ENCODE data around the gene THOP1.

Gene THOP1

GRCh38 chr19:2819540-2820111 is 34.3 kb downstream of the THOP1 start, which contains the start of gene ZNF554:
Gene ZNF554, plus strand, starts transcription at chr19:2819868. Its CDS starts 204 bp downstream, at chr19:2820072.
- DNase-seq: peak; percentile 98

GRCh38 chr19:2820112-2820702 is 34.9 kb downstream of the THOP1 start:
- DNase-seq: peak; percentile 35

DNA sequence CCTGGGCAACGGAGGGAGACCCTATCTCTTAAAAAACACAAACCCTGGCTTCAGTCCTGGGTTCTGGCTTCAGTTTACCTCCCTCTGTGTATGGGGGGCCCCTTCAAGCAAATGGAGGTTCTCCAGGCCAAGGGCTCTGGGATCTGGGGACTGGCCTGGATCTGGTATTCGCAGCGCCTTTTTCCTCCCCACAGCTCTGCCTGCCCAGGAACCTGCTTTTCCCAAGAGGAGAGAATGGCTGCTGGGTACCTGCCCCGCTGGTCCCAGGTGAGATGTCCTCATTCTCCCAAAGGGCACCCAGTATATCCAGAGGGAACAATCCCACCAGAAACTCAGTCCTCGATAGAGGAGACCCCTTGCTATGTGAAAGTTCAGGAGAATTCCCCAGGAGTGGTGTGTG is 37.5 kb downstream of the THOP1 start:
- no peak for DNase-seq

DNA sequence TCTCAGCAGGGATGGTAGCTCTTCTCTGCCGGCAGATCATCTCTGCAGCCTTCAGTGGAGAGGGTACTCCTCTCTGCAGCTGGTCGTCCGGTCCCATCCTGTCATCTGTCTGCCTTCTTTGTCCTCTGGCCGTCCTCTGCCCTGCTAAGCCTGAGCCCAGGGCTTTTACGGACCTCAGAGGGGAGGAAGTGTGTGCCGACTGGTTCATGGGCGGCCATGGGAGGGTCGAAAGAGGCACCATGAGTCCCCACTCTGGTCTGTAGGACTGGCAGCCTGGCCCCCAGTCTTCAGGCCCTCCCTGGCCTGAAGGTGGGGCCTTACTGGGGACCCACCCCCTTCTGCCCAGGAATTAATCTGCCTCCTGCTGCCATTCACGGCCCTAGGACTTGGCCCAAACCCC is 38.3 kb downstream of the THOP1 start:
- no peak for DNase-seq

DNA sequence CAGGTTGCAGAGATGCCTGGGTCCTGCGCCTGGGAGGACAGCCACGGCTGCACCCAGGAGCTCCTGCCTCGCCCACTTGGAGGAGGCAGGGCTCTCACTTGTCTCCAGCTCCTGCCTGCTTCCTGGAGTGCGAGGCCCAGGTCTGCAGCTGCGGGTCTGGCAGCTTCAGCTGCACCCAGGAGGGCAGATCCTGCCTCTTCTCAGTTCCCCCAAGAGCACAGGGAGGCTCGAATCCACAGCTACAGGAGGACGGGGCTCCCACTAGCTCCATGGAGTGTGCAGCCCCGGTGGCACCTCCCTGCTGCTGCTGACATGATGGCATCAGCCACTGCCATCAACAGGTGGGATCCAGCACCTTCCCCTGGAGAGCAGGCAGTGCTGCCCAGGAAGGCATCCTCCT is 38.8 kb downstream of the THOP1 start:
- no peak for DNase-seq

DNA sequence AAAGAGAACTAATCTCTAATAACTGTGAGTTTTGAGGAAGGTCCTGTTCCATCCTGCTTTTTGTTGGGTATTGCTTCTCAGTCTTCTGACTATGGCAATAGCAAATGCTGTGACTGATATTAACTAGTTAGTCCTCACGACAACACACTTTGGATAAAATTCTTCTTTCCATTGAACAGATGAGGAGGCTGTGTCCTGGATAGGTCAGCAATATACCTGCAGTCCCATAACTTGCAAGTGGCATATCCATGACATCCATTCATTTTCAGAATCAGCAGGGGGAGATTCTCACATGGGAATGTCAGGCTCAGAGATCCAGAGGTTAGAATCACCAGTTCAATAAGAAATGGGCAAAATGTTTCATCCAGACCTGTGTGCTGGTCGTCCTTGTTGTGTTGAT is 41.7 kb downstream of the THOP1 start:
- no peak for DNase-seq

DNA sequence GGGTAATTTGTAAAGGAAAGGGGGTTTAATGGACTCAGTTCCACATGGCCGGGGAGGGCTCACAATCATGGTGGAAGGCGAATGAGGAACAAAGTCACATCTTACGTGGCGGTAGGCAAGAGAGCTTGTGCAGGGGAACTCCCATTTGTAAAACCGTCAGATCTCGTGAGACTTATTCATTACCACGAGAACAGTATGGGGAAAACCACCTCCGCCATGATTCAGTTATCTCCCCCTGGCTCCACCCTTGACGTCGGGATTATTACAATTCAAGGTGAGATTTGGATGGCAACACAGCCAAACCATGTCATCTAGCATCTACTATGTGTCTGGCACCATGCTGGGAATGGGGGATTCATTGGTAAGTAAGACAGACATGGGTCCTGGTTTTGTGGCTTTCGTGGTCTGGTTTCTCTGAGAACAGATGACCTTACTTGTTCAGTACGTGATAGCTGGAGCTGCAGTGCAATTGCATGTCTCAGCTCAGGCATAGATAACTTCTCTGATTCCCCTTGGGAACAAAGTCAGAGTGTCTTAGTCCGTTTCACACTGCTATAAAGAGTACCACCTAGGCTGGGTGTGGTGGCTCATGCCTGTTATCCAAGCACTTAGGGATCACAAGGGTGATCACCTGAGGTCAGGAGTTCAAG is 42.7 kb downstream of the THOP1 start:
- no peak for DNase-seq

- DNase-seq: peak; percentile 20
Observed at GRCh38 chr19:2834294-2834871, 49.1 kb downstream of the THOP1 start.

DNA sequence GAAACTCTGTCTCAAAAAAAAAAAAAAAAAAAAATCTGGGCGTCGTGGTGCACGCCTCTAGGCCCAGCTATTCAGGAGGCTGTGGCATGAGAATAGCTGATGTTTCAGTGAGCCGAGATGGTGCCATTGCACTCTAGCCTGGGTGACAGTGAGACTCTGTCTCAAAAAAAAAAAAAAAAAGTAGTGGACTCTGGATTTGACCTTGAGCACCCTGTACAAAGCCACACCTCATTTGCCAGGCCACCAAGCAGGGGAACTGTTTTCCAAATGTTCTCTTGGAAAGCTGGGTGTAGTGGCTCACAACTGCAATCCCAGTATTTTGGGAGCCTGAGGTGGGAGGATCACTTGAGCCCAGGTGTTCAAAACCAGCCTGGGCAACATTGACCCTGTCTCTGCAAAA is 52.1 kb downstream of the THOP1 start:
- DNase-seq: no peak

GRCh38 chr19:2840794-2841791 is 55.8 kb downstream of the THOP1 start, which contains the start of gene ZNF555:
Gene ZNF555, plus strand, starts transcription at chr19:2841475. Its CDS starts 98 bp downstream, at chr19:2841573.
- DNase-seq: peak; percentile 100

DNA sequence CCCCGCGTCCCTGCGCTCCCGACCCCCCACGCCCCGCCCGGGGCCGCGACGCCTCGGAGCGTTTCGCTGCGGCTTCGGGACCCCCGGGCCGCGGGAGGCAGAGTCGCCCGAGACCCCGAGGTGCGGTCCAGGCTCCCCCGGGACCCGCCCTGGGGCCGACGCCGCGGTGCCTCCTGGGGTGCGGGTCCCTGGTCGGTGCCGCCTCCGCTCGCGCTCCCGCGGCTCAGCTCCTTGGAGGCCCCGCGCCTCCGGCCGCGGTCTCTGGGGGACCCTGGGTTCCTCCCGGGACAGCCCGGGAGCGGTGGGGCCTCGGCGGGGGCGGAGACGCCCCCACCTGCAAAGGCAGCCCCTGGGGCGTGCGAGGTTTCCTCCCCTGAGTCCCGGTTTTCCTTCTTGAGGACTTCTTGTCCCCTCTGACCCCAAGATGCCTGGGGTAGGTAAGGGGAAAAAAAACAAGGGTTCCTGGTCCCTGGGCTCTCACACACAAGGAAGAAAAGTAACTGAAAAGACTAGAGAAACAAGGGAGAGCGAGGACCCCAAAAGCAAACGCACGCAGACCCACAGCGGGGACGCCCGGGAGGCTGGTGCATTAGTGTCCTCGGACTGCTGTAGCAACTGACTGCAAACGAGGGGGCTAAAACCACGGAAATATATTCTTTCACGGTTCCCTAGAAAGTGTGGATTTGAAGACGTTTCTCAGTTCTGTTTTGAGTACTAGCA is 56.7 kb downstream of the THOP1 start:
- DNase-seq: peak; percentile 26

GRCh38 chr19:2845107-2845506 is 59.8 kb downstream of the THOP1 start:
- DNase-seq: no peak

- DNase-seq: no peak
Observed at GRCh38 chr19:2846180-2846894, 61.0 kb downstream of the THOP1 start.

- no peak for DNase-seq
Observed at GRCh38 chr19:2847507-2847906, 62.2 kb downstream of the THOP1 start.

GRCh38 chr19:2848616-2849015 is 63.3 kb downstream of the THOP1 start:
- DNase-seq: no peak

DNA sequence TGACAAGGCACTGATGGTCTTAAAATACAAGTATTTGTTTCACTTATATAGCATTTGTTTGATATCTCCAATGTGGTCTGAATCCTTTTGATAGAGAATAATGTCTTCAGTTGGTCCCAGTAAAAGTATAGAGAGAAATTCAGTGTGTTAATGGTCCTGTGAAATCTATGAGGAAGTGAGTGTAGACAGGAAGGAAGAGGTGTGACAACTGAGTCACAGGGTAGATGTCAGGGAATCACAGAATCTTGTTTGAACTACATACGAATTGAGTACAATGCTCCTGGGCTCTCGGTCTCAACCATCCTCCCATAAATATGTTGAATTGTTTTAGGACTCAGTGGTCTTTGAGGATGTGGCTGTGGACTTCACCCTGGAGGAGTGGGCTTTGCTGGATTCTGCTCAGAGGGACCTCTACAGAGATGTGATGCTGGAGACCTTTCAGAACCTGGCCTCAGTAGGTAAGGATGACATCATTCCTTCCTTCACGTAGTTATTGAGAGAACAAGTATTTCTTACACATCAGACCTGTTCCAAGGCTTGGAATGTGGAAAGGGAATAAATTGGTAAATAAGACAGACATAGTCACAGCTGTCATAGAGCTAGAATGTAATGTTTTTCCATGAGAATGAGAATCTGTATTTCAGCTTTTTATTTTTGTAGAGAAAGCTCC is 65.1 kb downstream of the THOP1 start:
- DNase-seq: no peak

DNA sequence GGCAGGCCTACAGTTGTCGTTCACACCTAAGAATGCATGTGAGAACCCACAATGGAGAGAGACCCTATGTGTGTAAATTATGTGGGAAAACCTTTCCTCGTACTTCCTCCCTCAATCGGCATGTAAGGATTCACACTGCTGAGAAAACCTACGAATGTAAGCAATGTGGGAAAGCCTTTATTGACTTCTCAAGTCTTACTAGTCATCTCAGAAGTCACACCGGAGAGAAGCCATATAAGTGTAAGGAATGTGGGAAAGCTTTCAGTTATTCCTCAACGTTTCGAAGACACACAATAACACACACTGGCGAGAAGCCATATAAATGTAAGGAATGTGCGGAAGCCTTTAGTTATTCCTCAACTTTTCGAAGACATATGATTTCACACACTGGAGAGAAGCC is 67.3 kb downstream of the THOP1 start:
- no peak for DNase-seq

DNA sequence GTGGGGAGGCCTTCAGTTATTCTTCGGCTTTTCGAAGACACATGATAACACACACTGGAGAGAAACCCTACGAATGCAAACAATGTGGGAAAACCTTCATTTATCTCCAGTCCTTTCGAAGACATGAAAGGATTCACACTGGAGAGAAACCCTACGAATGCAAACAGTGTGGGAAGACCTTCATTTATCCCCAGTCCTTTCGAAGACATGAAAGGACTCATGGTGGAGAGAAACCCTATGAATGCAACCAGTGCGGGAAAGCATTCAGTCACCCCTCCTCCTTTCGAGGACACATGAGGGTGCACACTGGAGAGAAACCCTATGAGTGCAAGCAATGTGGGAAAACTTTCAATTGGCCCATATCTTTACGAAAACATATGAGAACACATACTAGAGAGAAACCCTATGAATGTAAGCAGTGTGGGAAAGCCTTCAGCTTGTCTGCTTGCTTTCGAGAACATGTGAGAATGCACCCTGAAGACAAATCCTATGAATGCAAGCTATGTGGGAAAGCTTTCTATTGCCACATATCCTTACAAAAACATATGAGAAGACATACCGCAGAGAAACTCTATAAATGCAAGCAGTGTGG is 67.8 kb downstream of the THOP1 start:
- DNase-seq: no peak

GRCh38 chr19:2854849-2855248 is 69.5 kb downstream of the THOP1 start:
- DNase-seq: no peak

DNA sequence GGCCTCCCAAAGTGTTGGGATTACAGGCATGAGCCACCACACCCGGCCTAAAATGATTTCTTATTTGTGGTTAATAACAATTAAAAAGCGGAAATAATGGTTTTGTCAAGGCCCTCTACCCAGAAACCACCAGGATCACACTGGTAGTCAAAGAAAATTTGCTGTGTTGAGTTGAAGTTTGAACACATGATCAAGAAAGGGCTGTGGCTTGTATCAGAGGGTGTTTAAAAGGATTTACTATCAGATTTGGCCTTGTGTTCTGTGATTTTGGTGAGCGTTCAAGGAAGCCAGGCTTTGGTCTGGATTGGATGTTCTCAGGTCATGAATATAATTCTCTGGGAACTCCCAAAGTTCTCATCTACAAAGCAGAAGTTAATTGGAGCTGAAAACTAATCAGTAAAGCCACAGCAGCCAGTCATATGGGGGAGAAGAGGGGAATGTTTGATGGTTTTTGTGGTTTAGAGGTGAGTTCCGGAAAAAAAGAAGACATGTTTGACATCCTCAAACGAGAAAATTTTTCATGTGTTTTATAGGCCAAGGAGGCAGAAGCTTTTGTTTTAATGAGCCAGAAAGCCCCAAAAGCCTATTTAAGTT is 71.3 kb downstream of the THOP1 start:
- DNase-seq: no peak

All from hematopoietic multipotent progenitor cell treated with erythropoietin and hydrocortisone succinate and interleukin-3 and kit ligand, for 6 days (in vitro differentiated cells).